Measurements from ENCODE around the gene MECR.

Gene MECR

GRCh38 chr1:29213055-29213454, 17.7 kb downstream of the MECR start:
- no peaks in the 10 kb centered on the region for H3K27me3 Mint-ChIP-seq
- no peaks in the 10 kb centered on the region for H3K9me3 Mint-ChIP-seq
- no peaks in the 10 kb centered on the region for H3K4me1 Mint-ChIP-seq
- H3K27ac Mint-ChIP-seq: no peak overlapping the region
- peaks cover 15% of the 10 kb centered on the region for H3K36me3 Mint-ChIP-seq
- CTCF ChIA-PET: interaction anchor here (1.0 kb wide), 1 partner anchor 331 kb away, joined by 4 read pairs; no protein-coding TSS in a partner anchor
- no peak overlapping the region for H3K4me3 Mint-ChIP-seq
- DNase-seq: no peak

- Mint-ChIP-seq H3K4me3 (no peak overlapping the region), H3K27ac (no peak overlapping the region), H3K27me3 (no peaks in the 10 kb centered on the region), H3K36me3 (peaks cover 15% of the 10 kb centered on the region), H3K9me3 (no peaks in the 10 kb centered on the region), H3K4me1 (no peaks in the 10 kb centered on the region)
- DNase-seq: no peak
- CTCF ChIA-PET: interaction anchor here (1.2 kb wide), 1 partner anchor 9 kb away, joined by 3 read pairs; no protein-coding TSS in a partner anchor
Observed at GRCh38 chr1:29211086-29212030, 19.4 kb downstream of the MECR start.

GRCh38 chr1:29210278-29211085, 20.3 kb downstream of the MECR start:
- H3K27ac Mint-ChIP-seq: no peak overlapping the region

GRCh38 chr1:29209173-29209572, 21.6 kb downstream of the MECR start:
- no peaks in the 10 kb centered on the region for H3K27me3 Mint-ChIP-seq
- H3K36me3 Mint-ChIP-seq: peaks cover 10% of the 10 kb centered on the region
- H3K4me1 Mint-ChIP-seq: no peaks in the 10 kb centered on the region
- no peak for DNase-seq
- H3K4me3 Mint-ChIP-seq: no peak overlapping the region
- H3K9me3 Mint-ChIP-seq: no peaks in the 10 kb centered on the region
- H3K27ac Mint-ChIP-seq: no peak overlapping the region
- CTCF ChIA-PET: no interaction called here

More at GRCh38 chr1:29210278-29211085, 20.3 kb downstream of the MECR start:
- no peak for DNase-seq
- Mint-ChIP-seq H3K27me3 (no peaks in the 10 kb centered on the region), H3K4me1 (no peaks in the 10 kb centered on the region), H3K9me3 (no peaks in the 10 kb centered on the region), H3K4me3 (no peak overlapping the region), H3K36me3 (peaks cover 15% of the 10 kb centered on the region)
- CTCF ChIA-PET: interaction anchor here (1.2 kb wide), 1 partner anchor 8 kb away, joined by 3 read pairs; no protein-coding TSS in a partner anchor

- Mint-ChIP-seq H3K9me3 (no peaks in the 10 kb centered on the region), H3K36me3 (peaks cover 10% of the 10 kb centered on the region), H3K4me3 (no peak overlapping the region), H3K4me1 (no peaks in the 10 kb centered on the region), H3K27ac (no peak overlapping the region), H3K27me3 (no peaks in the 10 kb centered on the region)
- CTCF ChIA-PET: no interaction called here
- DNase-seq: no peak
Observed at GRCh38 chr1:29208442-29208841, 22.3 kb downstream of the MECR start.

GRCh38 chr1:29202584-29203340, 28.0 kb downstream of the MECR start:
- H3K27ac Mint-ChIP-seq: no peak overlapping the region

DNA sequence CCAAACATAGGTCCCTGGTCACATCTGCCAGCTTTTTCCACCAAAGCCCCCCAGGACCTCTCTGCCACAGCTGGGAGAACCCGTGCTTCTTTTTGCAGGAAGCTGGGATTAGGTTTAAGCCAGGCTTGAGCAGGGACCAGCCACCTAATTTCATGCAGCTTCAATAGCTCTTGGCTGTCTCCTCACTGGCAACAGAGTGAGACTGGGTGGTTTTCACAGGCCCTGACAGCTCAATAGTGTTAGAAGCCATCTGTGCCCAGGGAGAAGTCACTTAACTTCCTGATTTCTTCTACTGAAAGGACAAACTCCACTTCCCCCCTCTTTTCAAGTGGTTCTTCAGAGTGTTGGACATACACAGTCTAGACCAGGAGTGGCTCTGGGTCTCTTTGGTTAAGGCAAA, 28.7 kb downstream of the MECR start:
- CTCF ChIA-PET: interaction anchor here (0.8 to 9.0 kb wide), 30 partner anchors 9 to 427 kb away, joined by 3 to 221 read pairs (median 5); partner anchors contain the start of gene SRSF4
- Mint-ChIP-seq H3K4me1 (peaks cover 5% of the 10 kb centered on the region), H3K9me3 (no peaks in the 10 kb centered on the region), H3K27me3 (no peaks in the 10 kb centered on the region), H3K4me3 (no peak overlapping the region), H3K36me3 (peaks cover 4% of the 10 kb centered on the region), H3K27ac (no peak overlapping the region)
- DNase-seq: no peak

More at GRCh38 chr1:29202584-29203340, 28.0 kb downstream of the MECR start:
- DNase-seq: peak; percentile 92
- no peaks in the 10 kb centered on the region for H3K9me3 Mint-ChIP-seq
- peaks cover 4% of the 10 kb centered on the region for H3K36me3 Mint-ChIP-seq
- peaks cover 3% of the 10 kb centered on the region for H3K4me1 Mint-ChIP-seq
- H3K4me3 Mint-ChIP-seq: no peak overlapping the region
- H3K27me3 Mint-ChIP-seq: no peaks in the 10 kb centered on the region
- CTCF ChIA-PET: interaction anchor here (0.8 to 9.0 kb wide), 32 partner anchors 8 to 428 kb away, joined by 3 to 221 read pairs (median 4); partner anchors contain the start of gene SRSF4

DNA sequence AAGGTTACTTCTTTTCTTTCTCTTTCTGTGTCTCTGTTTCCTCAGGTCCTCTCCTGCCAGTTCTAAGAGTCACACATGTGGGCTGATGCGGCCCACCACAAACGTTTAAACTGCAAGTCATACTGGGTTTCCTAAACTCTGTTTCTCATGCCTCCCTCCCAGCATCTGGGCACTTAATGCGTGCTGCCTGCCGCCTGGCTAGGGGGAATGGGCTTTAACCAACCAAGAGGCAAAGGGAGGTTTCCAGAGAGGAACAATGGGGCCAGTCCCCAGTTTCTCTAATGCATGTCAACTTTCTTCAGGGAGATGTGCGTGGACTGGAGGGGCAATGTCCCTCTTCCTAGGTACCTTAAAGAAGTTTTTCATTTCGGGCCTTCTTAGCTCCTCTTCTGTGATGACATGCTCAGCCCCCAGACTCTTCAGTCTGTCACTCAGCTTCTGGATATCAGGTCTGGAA, 29.1 kb downstream of the MECR start:
- H3K9me3 Mint-ChIP-seq: no peaks in the 10 kb centered on the region
- peaks cover 5% of the 10 kb centered on the region for H3K4me1 Mint-ChIP-seq
- CTCF ChIA-PET: interaction anchor here (0.9 to 9.0 kb wide), 21 partner anchors 10 to 427 kb away, joined by 3 to 221 read pairs (median 5); partner anchors contain the start of genes SRSF4 and TMEM200B
- no peak for DNase-seq
- H3K4me3 Mint-ChIP-seq: no peak overlapping the region
- H3K36me3 Mint-ChIP-seq: peaks cover 4% of the 10 kb centered on the region
- H3K27ac Mint-ChIP-seq: no peak overlapping the region
- H3K27me3 Mint-ChIP-seq: no peaks in the 10 kb centered on the region

- peaks cover 4% of the 10 kb centered on the region for H3K36me3 Mint-ChIP-seq
- no peaks in the 10 kb centered on the region for H3K9me3 Mint-ChIP-seq
- CTCF ChIA-PET: interaction anchor here (0.9 to 9.0 kb wide), 8 partner anchors 9 to 320 kb away, joined by 3 to 221 read pairs (median 6); partner anchors contain the start of genes SRSF4 and TMEM200B
- no peaks in the 10 kb centered on the region for H3K27me3 Mint-ChIP-seq
- no peak overlapping the region for H3K4me3 Mint-ChIP-seq
- H3K27ac Mint-ChIP-seq: no peak overlapping the region
- H3K4me1 Mint-ChIP-seq: peaks cover 5% of the 10 kb centered on the region
- DNase-seq: no peak
Observed at GRCh38 chr1:29200906-29201594, 29.7 kb downstream of the MECR start.

DNA sequence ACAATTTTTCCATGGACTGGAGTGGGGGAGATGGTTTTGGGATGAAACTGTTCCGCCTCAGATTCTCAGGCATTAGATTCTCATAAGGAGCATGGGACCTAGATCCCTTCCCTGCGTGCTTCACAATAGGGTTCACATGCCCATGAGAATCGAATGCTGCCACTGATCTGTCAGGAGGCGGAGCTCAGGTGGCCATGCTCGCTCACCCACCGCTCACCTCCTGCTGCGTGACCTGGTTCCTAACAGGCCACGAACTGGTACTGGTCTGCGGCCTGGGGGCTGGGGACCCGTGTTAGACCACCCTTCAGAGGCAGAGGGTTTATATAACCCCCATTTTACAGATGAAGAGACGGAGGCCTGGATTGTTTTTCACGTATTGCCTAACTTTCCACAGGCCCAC, 32.7 kb downstream of the MECR start:
- Mint-ChIP-seq H3K27ac (no peak overlapping the region), H3K9me3 (no peaks in the 10 kb centered on the region), H3K36me3 (peaks cover 9% of the 10 kb centered on the region), H3K27me3 (no peaks in the 10 kb centered on the region), H3K4me3 (no peak overlapping the region), H3K4me1 (peaks cover 5% of the 10 kb centered on the region)
- DNase-seq: no peak
- CTCF ChIA-PET: interaction anchor here (0.6 to 9.0 kb wide), 15 partner anchors 10 to 838 kb away, joined by 3 to 221 read pairs (median 6); partner anchors contain the start of genes SRSF4 and TMEM200B

GRCh38 chr1:29197590-29197924, 33.2 kb downstream of the MECR start:
- DNase-seq: peak; percentile 69
- no peak overlapping the region for H3K4me3 Mint-ChIP-seq
- CTCF ChIA-PET: interaction anchor here (0.6 to 9.0 kb wide), 15 partner anchors 9 to 838 kb away, joined by 3 to 221 read pairs (median 6); partner anchors contain the start of genes SRSF4 and TMEM200B
- H3K27ac Mint-ChIP-seq: no peak overlapping the region
- H3K9me3 Mint-ChIP-seq: no peaks in the 10 kb centered on the region
- peaks cover 9% of the 10 kb centered on the region for H3K36me3 Mint-ChIP-seq
- no peaks in the 10 kb centered on the region for H3K27me3 Mint-ChIP-seq
- H3K4me1 Mint-ChIP-seq: peaks cover 2% of the 10 kb centered on the region

- peaks cover 9% of the 10 kb centered on the region for H3K36me3 Mint-ChIP-seq
- no peak overlapping the region for H3K4me3 Mint-ChIP-seq
- H3K27me3 Mint-ChIP-seq: no peaks in the 10 kb centered on the region
- H3K9me3 Mint-ChIP-seq: no peaks in the 10 kb centered on the region
- no peak for DNase-seq
- H3K27ac Mint-ChIP-seq: no peak overlapping the region
- CTCF ChIA-PET: interaction anchor here (0.6 to 9.0 kb wide), 15 partner anchors 9 to 837 kb away, joined by 3 to 221 read pairs (median 6); partner anchors contain the start of genes SRSF4 and TMEM200B
- peaks cover 2% of the 10 kb centered on the region for H3K4me1 Mint-ChIP-seq
Observed at GRCh38 chr1:29196863-29197589, 33.7 kb downstream of the MECR start.
